Psoas muscle (tissue), 8 donors: ENCODE results near the gene HOXC11. TPM values are rescaled to one million over a fixed set of nuclear protein-coding genes. Genes with fewer than 3 reads are reported as not detected.

Experiments
- ATAC-seq, 4 donors: fragments of 200-7000 bp; cut with Tn5 transposase; one replicate each; pipeline ENCODE4 v1.9.1; 2020; ENCODE audit warnings: moderate library complexity in 3 of 4, mild to moderate bottlenecking in 2 of 4
- DNase-seq, 2 donors: peaks; one replicate each; pipeline ENCODE4 v3.0.0-alpha.2; 2020
- H3K27ac ChIP-seq: fragments of 200-600 bp; one replicate; pipeline ENCODE4 v1.8.0; 2022
- H3K27me3 ChIP-seq, 3 donors: fragments of 200-600 bp in 1 of 3; one replicate each; pipeline versions ENCODE4 v1.6.1 to v1.8.0; 2013 to 2022; ENCODE audit warnings: low read length in 2 of 3, mild to moderate bottlenecking in 2 of 3, moderate library complexity in 1 of 3; ENCODE audit not compliant: insufficient read depth in 3 of 3
- H3K36me3 ChIP-seq, 2 donors: fragments of 200-600 bp in 1 of 2; one replicate each; pipeline versions ENCODE4 v1.6.1 to v1.8.0; 2013 to 2022; ENCODE audit warnings: low read depth in 1 of 2, mild to moderate bottlenecking in 1 of 2, moderate library complexity in 1 of 2; ENCODE audit not compliant: insufficient read depth in 1 of 2
- H3K4me1 ChIP-seq: fragments of 200-600 bp; one replicate; pipeline ENCODE4 v1.8.0; 2022
- H3K4me3 ChIP-seq: fragments of 200-600 bp; one replicate; pipeline ENCODE4 v1.8.0; 2022; ENCODE audit warnings: mild to moderate bottlenecking
- H3K9me3 ChIP-seq: fragments of 200-600 bp; one replicate; pipeline ENCODE4 v1.8.0; 2022
- WGBS, 3 donors: extraction: QIAGEN DNeasy Blood & Tissue Kit; methylation state at CpG; one replicate each; pipeline versions ENCODE4 v1.1.6 to v1.1.7; 2013; 5-methylcytosine and 5-hydroxymethylcytosine counted together
- intact Hi-C, 2 donors: fragments of 100-400 bp; cut with DNase I; formaldehyde crosslinking; loops; one replicate each; pipeline versions ENCODE4 v1.11.0 to v1.14.2; 2022
- long read RNA-seq, 2 donors: library from polyadenylated mRNA; unstranded; transcript quantifications; one replicate each; pipeline ENCODE4 v2.0.0, GENCODE V29; 2021
- polyA plus RNA-seq, 3 donors: library from polyadenylated mRNA; stranded (reverse); fragments of 200-250 nt; gene quantifications; one replicate each; pipeline ENCODE4 v1.2.3, GENCODE V29; 2013
- total RNA-seq, 4 donors: library from RNA; stranded (reverse); fragmentation: NEBNext Ultra II Directional in 2 of 4; extraction: Animal tissue kit (Norgen Biotek cat#: 25700) in 2 of 4; gene quantifications; one replicate each; pipeline versions ENCODE4 v1.2.1 to v1.2.4, GENCODE V29; 2021 to 2023
- TF ChIP-seq, protein P1 (sequence below): fragments of 200-600 bp; IDR thresholded peaks from one replicate; pipeline ENCODE4 v1.8.0; 2022; ENCODE audit warnings: antibody characterized with exemption
- donor health status: healthy with polysubstance abuse.
- donor health status: DM: no; HTN: no; CAD: no; lungs with moderate emphysema.
- donor health status: Bipolar disorder and iron deficiency.
- donor health status: healthy.
- donor health status: DM: yes; HTN: yes; CAD: no.
- donor health status: DM: no; HTN: no; CAD: no.
- donor health status: DM: no; HTN: no; CAD: no.
- donor health status: DM: yes; HTN: yes; CAD: no.

HOXC11 gene
- total RNA-seq (under 1 TPM in 2 of 4 donors, not detected in 2; 0.34 to 0.82 TPM), polyA plus RNA-seq (1 to 10 TPM in 1 of 3 donors, under 1 TPM in 2; 0.66 to 2.2 (median 0.95) TPM)
- long read RNA-seq, donor 1, partial matches to known transcripts: 0 of 1 reads
- long read RNA-seq, donor 1, other reads (novel, unspliced or antisense): 0 of 1 reads
- long read RNA-seq, donor 2, partial matches to known transcripts: 1 of 3 reads
- long read RNA-seq, donor 2, other reads (novel, unspliced or antisense): 0 of 3 reads

DNA sequence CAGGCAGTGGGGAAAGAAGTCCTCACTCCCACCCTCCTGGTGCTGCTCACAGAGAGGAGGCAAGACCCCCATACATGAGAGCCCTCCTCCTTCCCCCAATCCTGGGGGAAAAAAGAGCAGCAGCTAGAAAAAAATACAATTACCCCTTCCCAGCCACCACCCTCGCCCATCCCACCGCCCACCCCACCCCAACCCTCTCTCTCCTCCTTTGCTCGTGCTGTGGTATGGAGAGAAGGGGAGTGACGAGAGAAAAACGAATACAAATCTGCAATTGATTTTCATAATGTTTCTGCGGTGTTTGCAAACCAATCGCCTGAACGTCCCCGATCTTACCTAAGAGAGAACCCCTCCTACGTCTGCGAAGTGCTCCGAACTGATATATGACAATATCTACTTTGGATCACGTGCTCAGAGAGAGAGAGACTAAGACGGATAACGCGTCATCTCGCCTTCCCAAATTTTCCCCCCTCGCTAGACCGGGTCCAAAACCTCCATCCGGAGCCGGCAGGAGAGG is at the start of gene HOXC11:
TSS of gene HOXC11 (plus strand) at position 405 of the 514 bp plus-strand sequence. CDS start 116 bp downstream, outside the sequence.
- no peak for ATAC-seq

DNA sequence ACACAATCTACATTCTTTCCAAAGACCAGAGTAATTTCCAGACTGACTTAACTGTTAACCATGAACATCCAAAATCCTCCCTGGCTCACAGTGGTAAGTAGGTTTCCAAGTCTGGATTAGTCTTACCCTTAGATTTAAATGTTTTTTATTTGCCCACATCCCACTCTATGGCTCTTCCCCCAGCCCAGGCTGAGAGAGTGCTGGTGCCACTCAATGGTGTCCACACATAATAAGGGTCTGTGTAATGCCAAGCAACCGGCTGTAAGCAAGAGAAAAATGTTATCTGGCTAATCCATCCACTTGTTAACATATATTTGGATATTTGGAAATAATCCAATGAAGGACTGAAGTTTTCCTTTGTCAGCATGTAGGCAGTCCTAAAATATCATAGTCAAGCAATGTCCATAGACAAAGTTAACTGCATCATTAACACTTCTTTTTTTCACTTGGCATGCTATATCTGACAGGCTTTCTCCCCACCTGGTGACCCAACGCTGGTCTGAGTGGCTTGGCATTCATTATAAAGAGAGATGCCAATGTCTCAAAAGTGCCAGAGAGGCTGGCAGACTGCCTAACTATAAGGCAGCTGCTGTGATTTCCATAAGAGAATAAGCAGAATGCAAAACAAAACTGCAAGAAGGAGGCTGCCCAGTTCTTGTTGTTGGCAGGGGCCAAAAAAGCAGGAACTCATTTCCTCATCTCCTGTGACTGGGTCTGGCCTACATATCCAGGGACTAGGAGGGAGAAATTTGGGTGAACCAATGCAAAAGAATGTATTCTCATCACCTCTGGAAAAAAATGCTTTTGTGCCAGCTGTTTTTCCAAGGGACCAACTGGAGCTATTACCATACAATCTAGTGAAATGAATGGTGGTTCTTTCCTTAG is 48.2 kb upstream of the HOXC11 start:
- no peak for ATAC-seq
- H3K27ac ChIP-seq: no peak overlapping the region
- intact Hi-C loops: no loop called here

More for the DNA sequence above, at the start of gene HOXC11:
- no peak for DNase-seq
- Histone ChIP-seq H3K27me3 (peaks cover 0 to 82% (median 30%) of the 10 kb centered on the region in 3 donors), H3K4me3 (peak within 1 kb of the TSS; percentile 69), H3K9me3 (no peaks in the 10 kb centered on the region), H3K27ac (peak within 1 kb of the TSS; percentile 71), H3K36me3 (no peaks in the 10 kb centered on the region), H3K4me1 (peaks cover 5% of the 10 kb centered on the region)
- intact Hi-C loops: no loop called here
- WGBS, 3 donors: 17 to 31% (median 22%) methylated on average over 20 to 21 of the region's 21 CpGs
- TF ChIP-seq, protein P1, sequence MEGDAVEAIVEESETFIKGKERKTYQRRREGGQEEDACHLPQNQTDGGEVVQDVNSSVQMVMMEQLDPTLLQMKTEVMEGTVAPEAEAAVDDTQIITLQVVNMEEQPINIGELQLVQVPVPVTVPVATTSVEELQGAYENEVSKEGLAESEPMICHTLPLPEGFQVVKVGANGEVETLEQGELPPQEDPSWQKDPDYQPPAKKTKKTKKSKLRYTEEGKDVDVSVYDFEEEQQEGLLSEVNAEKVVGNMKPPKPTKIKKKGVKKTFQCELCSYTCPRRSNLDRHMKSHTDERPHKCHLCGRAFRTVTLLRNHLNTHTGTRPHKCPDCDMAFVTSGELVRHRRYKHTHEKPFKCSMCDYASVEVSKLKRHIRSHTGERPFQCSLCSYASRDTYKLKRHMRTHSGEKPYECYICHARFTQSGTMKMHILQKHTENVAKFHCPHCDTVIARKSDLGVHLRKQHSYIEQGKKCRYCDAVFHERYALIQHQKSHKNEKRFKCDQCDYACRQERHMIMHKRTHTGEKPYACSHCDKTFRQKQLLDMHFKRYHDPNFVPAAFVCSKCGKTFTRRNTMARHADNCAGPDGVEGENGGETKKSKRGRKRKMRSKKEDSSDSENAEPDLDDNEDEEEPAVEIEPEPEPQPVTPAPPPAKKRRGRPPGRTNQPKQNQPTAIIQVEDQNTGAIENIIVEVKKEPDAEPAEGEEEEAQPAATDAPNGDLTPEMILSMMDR: no peak

DNA sequence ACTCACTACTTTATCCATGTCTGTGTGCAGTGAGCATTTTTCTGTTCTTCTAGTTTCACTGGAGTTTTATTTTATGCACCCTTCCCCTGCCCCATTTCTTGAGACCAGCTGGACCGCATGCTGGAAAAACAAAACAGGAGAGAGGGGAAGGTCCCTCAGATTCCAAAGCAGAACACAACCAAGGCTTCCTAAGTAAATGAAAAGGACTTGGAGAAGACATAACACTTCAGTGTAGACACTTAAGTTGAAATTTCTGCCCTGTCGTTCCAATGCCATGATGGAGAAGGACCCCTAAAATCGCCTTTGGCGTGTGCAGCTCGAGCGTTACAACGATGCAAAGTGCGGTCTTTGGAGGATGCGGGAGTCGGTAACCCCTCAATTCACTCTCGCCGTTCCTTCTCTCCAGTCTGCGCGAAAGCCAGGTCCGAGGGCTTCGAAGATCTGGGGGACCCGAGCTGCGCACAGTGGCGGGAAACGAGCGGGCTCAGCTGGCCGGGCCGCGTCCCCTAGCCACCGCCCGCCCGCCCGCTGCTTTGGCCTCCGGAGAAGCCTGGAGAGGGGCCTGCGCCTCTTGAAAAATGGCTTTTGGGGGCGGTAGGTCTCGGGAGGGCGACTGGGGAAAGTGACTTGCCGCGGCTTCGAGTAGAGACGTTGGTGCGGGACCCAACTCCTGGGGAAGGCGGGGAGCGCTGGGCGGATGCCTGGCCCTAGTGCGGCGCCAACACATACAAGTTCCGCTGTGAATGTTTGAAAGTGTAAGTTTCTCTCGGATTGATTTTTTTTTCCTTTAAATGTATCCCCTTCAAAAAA is 45.5 kb upstream of the HOXC11 start:
- Histone ChIP-seq H3K4me3 (no peak overlapping the region), H3K9me3 (no peaks in the 10 kb centered on the region), H3K4me1 (no peaks in the 10 kb centered on the region), H3K27ac (no peak overlapping the region), H3K36me3 (no peaks in the 10 kb centered on the region), H3K27me3 (peaks cover 6 to 95% (median 29%) of the 10 kb centered on the region in 3 donors)
- ATAC-seq: no peak
- 34 to 50% (median 43%) methylated on average over 44 to 45 of the region's 45 CpGs for WGBS, 3 donors
- intact Hi-C loops: loop anchor here in 1 of 2 donors (1.0 kb wide), 1 partner anchor 9 kb away; no protein-coding TSS in a partner anchor
- TF ChIP-seq, protein P1: no peak
- DNase-seq: peak in 1 of 2 donors; percentile 46

More for the DNA sequence above, 48.2 kb upstream of the HOXC11 start:
- Histone ChIP-seq H3K4me3 (no peak overlapping the region), H3K27me3 (peaks cover 6 to 74% (median 21%) of the 10 kb centered on the region in 3 donors), H3K36me3 (no peaks in the 10 kb centered on the region), H3K4me1 (no peaks in the 10 kb centered on the region), H3K9me3 (no peaks in the 10 kb centered on the region)
- WGBS, 3 donors: 2 to 41% (median 21%) methylated on average over 2 of the region's 2 CpGs
- DNase-seq: no peak
- TF ChIP-seq, protein P1: no peak

DNA sequence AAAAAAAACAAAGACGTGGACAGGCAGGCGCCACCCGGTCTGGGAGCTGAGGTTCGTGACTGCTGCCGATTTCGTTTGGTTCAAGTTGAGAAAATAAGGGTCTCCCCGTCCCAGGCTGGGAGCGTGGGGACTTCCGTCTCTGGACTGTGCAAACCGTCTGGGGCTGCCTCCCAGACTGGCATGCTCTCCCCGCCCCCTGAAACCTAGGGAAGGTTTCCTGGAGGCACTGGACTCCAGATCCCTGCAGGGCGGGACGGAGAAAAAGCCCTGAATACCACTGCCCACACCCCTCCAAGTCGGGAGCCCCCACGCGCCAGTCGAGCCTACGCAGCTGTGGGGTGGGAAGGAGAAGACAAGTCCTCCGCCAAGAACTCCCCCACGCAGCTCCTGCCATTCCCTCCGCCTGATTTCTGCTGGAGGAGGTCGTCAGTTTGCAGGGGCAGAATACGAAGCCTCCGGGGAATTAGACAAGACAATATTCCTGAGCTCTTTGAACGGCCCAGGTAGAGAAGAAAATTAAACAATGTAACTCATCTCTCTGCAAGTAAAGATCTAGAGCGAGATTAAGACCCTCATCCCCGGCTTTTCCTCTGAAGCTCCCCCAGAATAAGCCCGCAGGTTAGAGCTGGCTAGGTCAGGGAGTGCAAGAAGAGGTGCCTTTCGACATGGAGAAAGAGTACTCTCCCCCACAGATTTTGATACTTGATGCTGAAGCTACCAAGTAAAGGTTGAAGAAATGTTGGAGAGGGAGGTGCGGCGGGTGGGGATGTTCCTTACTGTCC is 44.7 kb upstream of the HOXC11 start:
- Histone ChIP-seq H3K4me3 (no peak overlapping the region), H3K9me3 (no peaks in the 10 kb centered on the region), H3K4me1 (no peaks in the 10 kb centered on the region), H3K27me3 (peaks cover 8 to 95% (median 29%) of the 10 kb centered on the region in 3 donors), H3K36me3 (no peaks in the 10 kb centered on the region), H3K27ac (no peak overlapping the region)
- TF ChIP-seq, protein P1: no peak
- intact Hi-C loops: loop anchor here in 1 of 2 donors (1.0 kb wide), 1 partner anchor 10 kb away; no protein-coding TSS in a partner anchor
- ATAC-seq (no peak), DNase-seq (peak in 1 of 2 donors; percentile 40)
- whole genome bisulfite sequencing, 3 donors: 8 to 15% (median 11%) methylated on average over 27 to 31 of the region's 31 CpGs
